Natural killer cell (primary cell): ENCODE results near the gene ERLIN1. TPM values are rescaled to one million over a fixed set of nuclear protein-coding genes. Genes with fewer than 3 reads are reported as not detected.
A peak's percentile ranks its signal among the peaks of the same experiment; 100 is the strongest.

Source experiments
- ATAC-seq, 3 donors: fragments of 150-1000 bp in 2 of 3; fragments of 200-7000 bp in 1 of 3; cut with Tn5 transposase; 1 replicate in 1 of 3; 2 replicates in 2 of 3; pipeline ENCODE4 v1.10.0; 2021; ENCODE audit warnings: mild to moderate bottlenecking in 2 of 3, moderate library complexity in 2 of 3
- DNase-seq, 2 donors: peaks; one replicate each; pipeline versions ENCODE4 v3.0.0 to v3.0.0-alpha.2; 2013 to 2021; ENCODE audit warnings: mixed read lengths in 1 of 2
- H3K27ac ChIP-seq: one replicate; pipeline ENCODE4 v1.5.1; 2013; ENCODE audit warnings: mild to moderate bottlenecking, low read length
- H3K27me3 ChIP-seq: one replicate; pipeline ENCODE4 v1.6.1; 2013; ENCODE audit warnings: low read length; ENCODE audit not compliant: control insufficient read depth, insufficient read depth
- H3K36me3 ChIP-seq: one replicate; pipeline ENCODE4 v1.6.1; 2013; ENCODE audit warnings: low read length; ENCODE audit not compliant: control insufficient read depth, insufficient read depth
- H3K4me1 ChIP-seq: one replicate; pipeline ENCODE4 v1.6.1; 2013; ENCODE audit warnings: low read length; ENCODE audit not compliant: control insufficient read depth, insufficient read depth
- H3K4me3 ChIP-seq: one replicate; pipeline ENCODE4 v1.5.1; 2013; ENCODE audit warnings: low read length
- H3K9me3 ChIP-seq: one replicate; pipeline ENCODE4 v1.6.1; 2013; ENCODE audit warnings: low read length; ENCODE audit not compliant: control insufficient read depth, insufficient read depth
- H3K27ac Mint-ChIP-seq, 2 donors: one replicate each; pipeline ENCODE4 v1.8.0; 2022; ENCODE audit warnings: mild to moderate bottlenecking in 2 of 2, mixed read lengths in 2 of 2, moderate library complexity in 1 of 2
- H3K27me3 Mint-ChIP-seq, 2 donors: one replicate each; pipeline ENCODE4 v1.8.0; 2022; ENCODE audit warnings: low read depth in 2 of 2, mixed read lengths in 2 of 2
- H3K36me3 Mint-ChIP-seq: one replicate; pipeline ENCODE4 v1.8.0; 2022; ENCODE audit warnings: mixed read lengths
- H3K4me1 Mint-ChIP-seq, 2 donors: one replicate each; pipeline ENCODE4 v1.8.0; 2022; ENCODE audit warnings: mixed read lengths in 2 of 2
- H3K4me3 Mint-ChIP-seq: one replicate; pipeline ENCODE4 v1.8.0; 2022; ENCODE audit warnings: mild to moderate bottlenecking, moderate library complexity, mixed read lengths
- H3K9me3 Mint-ChIP-seq, 2 donors: one replicate each; pipeline ENCODE4 v1.8.0; 2022; ENCODE audit warnings: mixed read lengths in 2 of 2
- CTCF ChIP-seq: fragments of 200-600 bp; IDR thresholded peaks from one replicate; pipeline ENCODE4 v1.8.0; 2022; ENCODE audit warnings: antibody characterized with exemption
- whole genome bisulfite sequencing: methylation state at CpG from one replicate; pipeline ENCODE4 v1.1.7; 2013; ENCODE audit warnings: missing lambda C conversion rate; ENCODE audit not compliant: insufficient coverage; 5-methylcytosine and 5-hydroxymethylcytosine counted together
- intact Hi-C: fragments of 100-400 bp; cut with micrococcal nuclease; formaldehyde crosslinking; loops from one replicate; pipeline ENCODE4 v1.14.2; 2022
- total RNA-seq, 4 donors: library from RNA; stranded (reverse); fragments of 120-200 nt in 1 of 4; gene quantifications; one replicate each; pipeline versions ENCODE4 v1.2.3 to v1.2.4, GENCODE V29; 2013 to 2022

Gene ERLIN1
- 1 to 10 TPM; 3.9 to 6.9 (median 5.1) TPM for total RNA-seq
- total RNA-seq (2013): 8.4 TPM

DNA sequence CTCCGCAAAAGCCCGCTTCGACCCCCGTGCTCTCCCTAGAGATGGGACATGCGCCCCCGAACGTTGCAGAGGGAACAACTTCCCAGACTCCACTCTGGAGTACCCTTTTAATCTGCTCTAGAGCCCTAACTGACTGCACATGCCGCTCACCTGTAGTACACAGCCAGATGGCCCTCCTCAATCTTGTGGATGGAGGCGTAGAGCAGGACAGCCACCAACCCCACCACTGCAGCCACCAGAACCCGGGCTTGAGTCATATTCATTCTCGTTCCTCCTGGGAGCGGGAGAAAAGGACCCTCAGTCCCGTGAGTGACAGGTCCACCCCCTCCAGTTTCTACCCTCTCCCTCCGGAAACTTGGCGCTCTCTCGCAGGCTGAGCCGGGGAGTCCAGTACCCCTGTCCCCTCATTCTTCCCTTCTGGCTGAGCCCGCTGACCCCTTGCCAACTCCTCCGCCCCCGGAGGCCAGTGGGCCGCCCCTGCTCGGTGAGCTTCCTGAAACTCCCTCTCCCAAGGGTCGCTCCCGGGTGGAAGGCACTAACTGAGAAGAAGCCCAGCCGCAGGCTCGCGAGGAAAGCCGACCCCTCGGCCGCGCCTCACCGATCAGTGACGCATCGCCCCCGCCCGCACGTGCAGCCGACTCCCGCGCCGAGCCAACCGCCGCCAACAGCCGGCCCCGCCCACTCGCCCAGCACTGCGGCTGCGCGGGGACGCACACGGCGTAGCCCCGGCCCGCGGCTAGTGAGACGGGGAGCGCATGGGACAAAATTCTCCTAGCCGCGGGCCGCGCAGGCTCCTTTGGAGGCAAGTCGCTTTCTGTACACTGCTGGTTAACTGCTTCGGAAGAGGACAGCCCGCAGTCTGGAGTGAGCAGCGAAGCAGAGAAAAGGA, at the start of gene ERLIN1:
ERLIN1 (minus strand) TSS at position 666 of the 889 bp plus-strand sequence; CDS start at position 263, 403 bp downstream.
- peak within 1 kb of the TSS; percentile 98 for H3K4me3 Mint-ChIP-seq
- H3K27me3 Mint-ChIP-seq: no peaks in the 10 kb centered on the region
- Histone ChIP-seq H3K4me1 (peaks cover 19% of the 10 kb centered on the region), H3K4me3 (peak within 1 kb of the TSS; percentile 92), H3K9me3 (no peaks in the 10 kb centered on the region), H3K27me3 (no peaks in the 10 kb centered on the region), H3K27ac (peak within 1 kb of the TSS; percentile 70), H3K36me3 (peaks cover 12% of the 10 kb centered on the region)
- peak; percentile 92 to 96 (median 95) for ATAC-seq
- intact Hi-C loops: loop anchor here (1.0 kb wide), 1 partner anchor 82 kb away; the partner anchor contains the start of gene CWF19L1
- no peaks in the 10 kb centered on the region for H3K9me3 Mint-ChIP-seq
- peaks cover 1% of the 10 kb centered on the region for H3K36me3 Mint-ChIP-seq
- peak within 1 kb of the TSS; percentile 92 to 98 for H3K27ac Mint-ChIP-seq
- under 1% methylated on average over 65 of the region's 65 CpGs for WGBS
- peak; percentile 93 to 95 for DNase-seq
- H3K4me1 Mint-ChIP-seq: peaks cover 44 to 50% of the 10 kb centered on the region in 2 donors
- no peak for TF ChIP-seq CTCF

- DNase-seq (no peak), ATAC-seq (no peak)
- Mint-ChIP-seq H3K9me3 (peaks cover 0 to 2% of the 10 kb centered on the region in 2 donors), H3K36me3 (peaks cover 16% of the 10 kb centered on the region), H3K4me1 (peaks cover 22 to 30% of the 10 kb centered on the region in 2 donors), H3K27ac (peak overlapping the region; percentile 47 to 70), H3K4me3 (no peak overlapping the region), H3K27me3 (no peaks in the 10 kb centered on the region)
- Histone ChIP-seq H3K4me3 (no peak overlapping the region), H3K4me1 (peaks cover 17% of the 10 kb centered on the region), H3K36me3 (peaks cover 42% of the 10 kb centered on the region), H3K9me3 (no peaks in the 10 kb centered on the region), H3K27me3 (no peaks in the 10 kb centered on the region), H3K27ac (no peak overlapping the region)
- TF ChIP-seq CTCF: no peak
- WGBS: 100% methylated on average over 1 of the region's 2 CpGs
- intact Hi-C loops: no loop called here
Measured at GRCh38 chr10:100232101-100232500, 46.3 kb upstream of the ERLIN1 start.

DNA sequence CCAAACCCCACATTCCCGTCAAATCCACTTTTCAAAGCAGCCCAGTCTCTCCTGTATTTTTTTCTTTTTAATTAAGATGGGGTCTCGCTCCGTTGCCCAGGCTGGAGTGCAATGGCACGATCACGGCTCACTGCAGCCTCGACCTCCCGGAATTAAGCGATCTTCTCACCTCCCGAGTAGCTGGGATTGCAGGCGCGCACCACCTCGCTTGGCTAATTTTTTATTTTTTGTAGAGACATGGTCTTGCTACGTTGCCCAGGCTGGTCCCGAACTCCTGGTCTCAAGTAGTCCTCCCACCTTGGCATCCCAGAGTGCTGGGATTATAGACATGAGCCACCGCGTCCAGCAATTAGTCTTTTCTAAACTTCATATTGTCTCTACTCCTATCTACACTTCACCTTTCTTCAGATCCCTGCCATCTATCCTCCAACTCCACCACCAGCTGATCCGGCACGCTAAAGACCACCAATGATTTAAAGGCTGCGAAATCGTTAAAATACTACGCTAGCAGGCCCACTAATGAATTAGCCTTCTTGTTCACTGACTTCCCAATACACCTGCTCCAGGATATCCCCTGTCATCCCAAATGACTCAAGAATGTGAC, 44.1 kb upstream of the ERLIN1 start:
- peaks cover 8% of the 10 kb centered on the region for H3K36me3 Mint-ChIP-seq
- peak overlapping the region; percentile 84 for H3K27ac ChIP-seq
- peak overlapping the region; percentile 90 for H3K4me3 Mint-ChIP-seq
- DNase-seq: no peak
- 75% methylated on average over 21 of the region's 21 CpGs for WGBS
- peaks cover 28% of the 10 kb centered on the region for H3K36me3 ChIP-seq
- H3K4me1 ChIP-seq: peaks cover 17% of the 10 kb centered on the region
- H3K4me3 ChIP-seq: peak overlapping the region; percentile 99
- H3K27ac Mint-ChIP-seq: peak overlapping the region; percentile 64 to 91
- intact Hi-C loops: loop anchor here (1.0 kb wide), 1 partner anchor 37 kb away; the partner anchor contains the start of gene CWF19L1
- H3K27me3 ChIP-seq: no peaks in the 10 kb centered on the region
- no peak for TF ChIP-seq CTCF
- H3K9me3 Mint-ChIP-seq: peaks cover 0 to 2% of the 10 kb centered on the region in 2 donors
- no peak for ATAC-seq
- no peaks in the 10 kb centered on the region for H3K27me3 Mint-ChIP-seq
- H3K9me3 ChIP-seq: no peaks in the 10 kb centered on the region
- H3K4me1 Mint-ChIP-seq: peaks cover 28 to 37% of the 10 kb centered on the region in 2 donors
